ENCODE data around the gene LCP2.
"Not testable (repeated sequence)": the region's sequence is repeated elsewhere in the genome, so short reads cannot be mapped to it uniquely, and the experiment has no call there.

- TF ChIP-seq CTCF (IDR thresholded peaks at IDR 0.05; ENCODE audit: borderline replicate concordance, extremely low read depth, low read length, poor library complexity, severe bottlenecking); EZH2 (IDR thresholded peaks at IDR 0.05; ENCODE audit: borderline replicate concordance, low read depth, low read length, severe bottlenecking): not testable (repeated sequence)
Measured at GRCh38 chr5:170245436-170245835, 52.1 kb downstream of the LCP2 start.

Data from DND-41 (cell line).